GM13976 (cell line): ENCODE results near the gene DENND11.

Source experiments
- DNase-seq: peaks from one replicate; pipeline ENCODE4 v3.0.0; 2012; ENCODE audit warnings: low spot score
- in situ Hi-C: fragments of 300-500 bp; cut with MboI; formaldehyde crosslinking; loops from one replicate; pipeline ENCODE4 v1.12.0; 2022; ENCODE audit warnings: low sequenced_read_pairs, mixed read lengths, inconsistent platforms; ENCODE audit not compliant: unreplicated experiment
- TF ChIP-seq, protein P1 (sequence below): IDR thresholded peaks from 2 replicates; pipeline ENCODE4 v1.5.1; 2012; ENCODE audit warnings: borderline replicate concordance, mild to moderate bottlenecking; ENCODE audit not compliant: insufficient read depth; ENCODE audit errors: extremely low read depth, missing control alignments, control extremely low read depth

DENND11 gene

DNA sequence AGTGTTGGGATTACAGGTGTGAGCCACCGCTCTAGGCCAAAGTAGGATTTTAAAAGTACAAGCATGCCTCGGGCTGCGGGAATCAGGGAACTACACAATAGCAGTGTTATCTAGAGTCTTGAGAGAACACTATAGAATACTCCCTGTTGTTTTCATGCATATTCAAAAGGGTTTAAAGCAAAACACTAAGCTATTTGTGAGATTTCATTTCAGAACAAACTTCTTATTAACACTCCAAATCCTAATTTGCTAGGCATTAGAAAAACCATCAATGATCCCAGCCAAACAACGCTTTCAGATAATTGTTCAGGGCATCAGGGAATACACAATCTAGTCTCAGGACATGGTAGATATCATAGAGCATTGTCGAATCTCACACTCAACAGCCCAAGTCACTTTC, 13.9 kb downstream of the DENND11 start:
- in situ Hi-C loops = no loop called here
- DNase-seq = no peak
- TF ChIP-seq, protein P1, sequence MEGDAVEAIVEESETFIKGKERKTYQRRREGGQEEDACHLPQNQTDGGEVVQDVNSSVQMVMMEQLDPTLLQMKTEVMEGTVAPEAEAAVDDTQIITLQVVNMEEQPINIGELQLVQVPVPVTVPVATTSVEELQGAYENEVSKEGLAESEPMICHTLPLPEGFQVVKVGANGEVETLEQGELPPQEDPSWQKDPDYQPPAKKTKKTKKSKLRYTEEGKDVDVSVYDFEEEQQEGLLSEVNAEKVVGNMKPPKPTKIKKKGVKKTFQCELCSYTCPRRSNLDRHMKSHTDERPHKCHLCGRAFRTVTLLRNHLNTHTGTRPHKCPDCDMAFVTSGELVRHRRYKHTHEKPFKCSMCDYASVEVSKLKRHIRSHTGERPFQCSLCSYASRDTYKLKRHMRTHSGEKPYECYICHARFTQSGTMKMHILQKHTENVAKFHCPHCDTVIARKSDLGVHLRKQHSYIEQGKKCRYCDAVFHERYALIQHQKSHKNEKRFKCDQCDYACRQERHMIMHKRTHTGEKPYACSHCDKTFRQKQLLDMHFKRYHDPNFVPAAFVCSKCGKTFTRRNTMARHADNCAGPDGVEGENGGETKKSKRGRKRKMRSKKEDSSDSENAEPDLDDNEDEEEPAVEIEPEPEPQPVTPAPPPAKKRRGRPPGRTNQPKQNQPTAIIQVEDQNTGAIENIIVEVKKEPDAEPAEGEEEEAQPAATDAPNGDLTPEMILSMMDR = no peak

DNA sequence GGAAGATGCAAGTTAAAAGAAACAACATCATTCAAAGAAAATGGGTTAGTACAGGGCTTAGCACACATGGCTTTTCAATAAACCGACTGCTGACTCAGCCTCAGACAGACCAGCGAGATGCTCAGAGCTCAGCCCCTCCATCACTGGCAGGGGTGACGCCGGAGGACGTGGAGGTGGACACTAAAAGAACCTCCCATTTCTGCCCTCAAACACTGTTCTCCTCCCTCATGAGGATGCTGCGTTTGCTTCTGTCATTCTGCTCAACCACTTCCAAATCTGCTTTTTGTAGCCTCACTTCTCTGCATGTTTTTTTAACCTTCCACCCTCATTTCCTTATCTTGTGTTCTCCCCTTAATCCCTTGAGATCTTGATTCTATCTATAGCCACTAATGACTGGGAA, 15.3 kb downstream of the DENND11 start:
- TF ChIP-seq, protein P1 = no peak
- in situ Hi-C loops = no loop called here

DNA sequence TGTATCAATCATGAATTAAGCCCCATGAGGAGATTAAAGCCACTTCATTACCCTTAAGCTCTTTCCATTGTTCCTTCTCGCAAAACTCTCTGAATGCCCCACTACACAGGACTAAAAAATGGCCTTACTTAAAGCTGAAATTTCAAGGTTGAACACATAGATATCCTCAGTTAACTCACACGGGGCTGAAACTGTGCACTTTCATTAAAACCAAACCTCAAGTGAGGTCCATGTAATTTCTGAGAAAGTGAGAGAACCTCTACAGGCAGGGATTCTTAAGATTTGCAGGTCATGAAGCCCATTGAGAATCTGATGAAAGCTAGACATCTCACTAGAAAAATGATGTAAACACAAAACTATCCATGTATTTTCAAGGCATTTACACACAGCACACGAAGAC, 15.9 kb downstream of the DENND11 start:
- no peak for DNase-seq
- TF ChIP-seq, protein P1 = no peak
- in situ Hi-C loops = no loop called here

More for the DNA sequence above, 15.3 kb downstream of the DENND11 start:
- DNase-seq = no peak

DNA sequence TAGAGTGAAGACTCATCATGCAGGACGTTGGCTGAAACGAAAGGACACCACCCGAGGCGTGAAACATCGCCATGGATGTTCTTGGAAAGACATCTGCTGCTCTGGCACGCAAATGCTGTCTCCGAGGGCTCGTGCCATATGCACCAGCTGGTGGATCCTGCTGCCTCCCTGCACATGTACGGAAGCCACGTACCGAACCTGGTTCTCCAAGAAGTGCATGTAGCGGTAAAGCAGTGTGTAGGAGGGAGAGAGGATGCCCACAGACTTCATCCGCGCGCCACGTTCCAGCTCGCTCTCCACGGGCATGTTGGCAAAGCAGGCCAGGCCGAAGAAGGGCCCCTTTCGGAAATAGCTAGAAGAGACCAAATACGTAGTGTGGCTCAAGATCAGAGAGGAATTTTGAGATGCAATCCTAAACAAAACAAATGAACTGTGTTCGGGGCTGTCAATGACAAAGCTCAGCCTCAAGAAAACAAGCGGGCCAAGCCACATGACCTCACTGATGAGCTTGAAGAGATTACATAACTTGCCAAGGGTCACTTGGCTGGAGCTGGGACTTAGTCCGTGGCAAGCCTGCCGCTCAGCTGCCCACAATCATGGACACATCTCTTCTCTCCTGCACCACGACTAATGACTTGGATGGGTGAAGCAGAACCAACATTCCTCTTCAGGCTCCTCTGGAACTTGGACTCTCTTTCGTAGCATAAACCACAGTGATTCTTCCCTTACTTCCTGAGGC, 16.5 kb downstream of the DENND11 start:
- in situ Hi-C loops = no loop called here
- no peak for DNase-seq
- TF ChIP-seq, protein P1 = no peak

DNA sequence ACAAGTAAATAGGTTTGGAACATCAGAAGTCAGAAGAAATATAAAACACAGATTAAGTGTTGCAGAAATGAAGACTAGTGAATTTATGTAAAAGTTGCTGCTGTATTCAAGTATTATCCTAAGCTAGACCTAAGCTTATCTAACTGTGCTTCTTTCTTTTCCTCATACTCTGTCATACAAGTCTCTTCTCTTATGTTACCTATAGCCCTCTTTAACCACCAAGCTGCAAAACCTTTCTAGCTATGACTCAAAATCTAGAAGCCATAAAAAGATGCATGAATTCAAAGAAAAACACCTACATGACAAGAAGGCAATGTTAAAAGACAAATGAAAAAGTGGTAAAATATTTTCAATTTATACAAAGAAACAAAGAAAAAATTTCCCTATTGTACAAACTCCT, 23.0 kb downstream of the DENND11 start:
- no peak for DNase-seq
- TF ChIP-seq, protein P1 = no peak
- in situ Hi-C loops = no loop called here

DNA sequence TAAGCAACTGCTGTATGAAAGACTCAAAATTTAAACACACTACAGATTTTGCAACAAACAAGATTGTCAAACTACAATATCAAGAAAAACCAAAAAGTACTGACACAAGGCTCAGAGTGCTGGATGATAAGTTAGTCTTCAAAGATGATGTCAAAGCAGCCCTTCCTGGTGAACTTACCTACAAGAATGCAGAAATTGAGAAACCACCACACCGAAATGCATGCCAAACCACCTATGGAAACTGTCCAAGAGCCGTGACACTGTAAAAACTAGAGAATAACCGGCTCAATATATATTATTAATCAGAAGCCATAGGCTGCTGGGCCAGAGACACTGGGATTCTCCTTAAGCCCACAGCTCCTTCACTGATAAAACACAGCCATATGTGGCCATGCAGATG, 25.3 kb downstream of the DENND11 start:
- DNase-seq = no peak
- TF ChIP-seq, protein P1 = no peak
- in situ Hi-C loops = no loop called here
